Activated T-helper 1 cell treated with anti-CD3 and anti-CD28 coated beads, Interleukin-2, amount 50 U/mL, for 16 hours (primary cell): ENCODE measurements around the gene PSMD13.

Experiments used
- DNase-seq, 2 donors: peaks; one replicate each; pipeline ENCODE4 v3.0.0-alpha.2; 2020; ENCODE audit warnings: low read depth in 1 of 2, low spot score in 1 of 2

PSMD13 gene

GRCh38 chr11:285894-286220 lies 49.1 kb downstream of the PSMD13 start:
- DNase-seq, result no peak

- peak in 1 of 2 donors; percentile 48 for DNase-seq
Measured at GRCh38 chr11:286977-287820, 50.4 kb downstream of the PSMD13 start.

DNA sequence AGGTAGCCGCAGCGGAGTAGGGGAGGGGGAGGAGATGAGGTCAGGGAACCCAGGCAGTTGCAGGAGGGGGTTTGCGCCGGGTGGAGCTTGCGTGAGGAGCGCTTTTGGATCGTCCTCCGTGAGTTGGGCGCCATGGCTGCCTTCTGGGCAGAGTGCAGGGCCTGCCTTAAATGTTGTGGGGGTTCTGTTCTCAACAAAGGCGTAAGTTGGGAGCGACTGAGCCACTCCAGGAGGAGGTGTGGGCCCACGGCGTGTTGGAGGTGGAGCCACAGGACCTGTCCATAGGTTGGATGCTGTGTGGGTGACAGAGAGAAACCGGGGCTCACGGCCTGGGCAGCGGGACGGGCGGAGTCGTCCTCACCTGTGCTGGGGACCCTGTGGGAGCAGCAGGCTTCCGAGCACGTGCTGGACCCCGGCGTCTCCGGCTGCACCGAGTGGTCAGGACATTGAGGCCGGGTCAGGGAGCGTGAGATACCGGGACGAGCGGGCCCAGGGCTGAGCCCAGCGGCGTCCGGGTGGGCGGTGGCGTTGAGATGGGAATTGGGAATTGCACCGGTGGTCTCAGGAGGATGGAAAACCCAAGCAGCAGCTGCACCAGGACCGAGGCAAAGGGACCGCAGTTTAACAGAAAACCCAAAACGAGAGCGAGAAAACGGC lies 51.2 kb downstream of the PSMD13 start:
- DNase-seq, result no peak

- DNase-seq, result peak; percentile 20 to 49
Measured at GRCh38 chr11:288478-289397, 52.0 kb downstream of the PSMD13 start, which contains the start of gene PGGHG. PGGHG (plus strand) TSS chr11:289126; CDS start chr11:289817, 691 bp downstream.

- no peak for DNase-seq
Measured at GRCh38 chr11:289398-289711, 52.6 kb downstream of the PSMD13 start.

DNA sequence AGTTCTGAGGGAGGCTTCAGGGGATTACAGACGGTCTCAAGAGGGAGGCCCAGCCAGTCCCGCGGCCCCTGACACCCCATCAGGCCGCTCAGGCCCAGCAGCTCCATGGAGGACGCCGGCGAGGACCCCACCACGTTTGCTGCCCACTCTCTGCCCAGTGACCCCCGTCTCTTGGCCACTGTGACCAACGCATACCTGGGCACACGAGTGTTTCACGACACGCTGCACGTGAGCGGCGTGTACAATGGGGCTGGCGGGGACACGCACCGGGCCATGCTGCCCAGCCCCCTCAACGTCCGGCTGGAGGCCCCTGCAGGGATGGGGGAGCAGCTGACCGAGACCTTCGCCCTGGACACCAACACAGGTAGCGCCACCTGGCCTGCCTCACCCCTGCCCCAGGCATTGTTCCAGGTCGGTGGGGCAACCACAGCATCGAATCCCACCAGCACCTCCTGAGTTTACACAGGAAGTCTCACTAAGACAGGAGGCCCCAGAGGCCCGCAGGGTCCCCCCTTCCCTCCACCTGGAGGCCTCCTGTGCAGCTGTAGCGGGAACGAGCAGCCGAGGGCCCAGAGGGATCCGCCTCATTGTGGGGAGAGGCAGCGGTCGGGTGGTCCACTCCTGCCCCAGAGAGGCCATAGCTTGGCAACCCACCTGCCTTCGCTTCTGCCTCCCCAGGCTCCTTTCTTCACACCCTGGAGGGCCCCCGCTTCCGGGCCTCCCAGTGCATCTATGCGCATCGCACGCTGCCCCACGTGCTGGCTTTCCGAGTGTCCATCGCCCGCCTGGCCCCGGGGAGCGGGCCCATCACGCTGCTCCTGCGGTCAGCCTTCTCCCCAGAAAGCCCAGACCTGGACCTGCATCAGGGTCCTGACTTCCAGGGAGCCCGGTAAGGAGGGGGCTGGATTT lies 53.2 kb downstream of the PSMD13 start:
- DNase-seq, result peak in 1 of 2 donors; percentile 3

- DNase-seq, result no peak
Measured at GRCh38 chr11:290621-291231, 54.0 kb downstream of the PSMD13 start.

GRCh38 chr11:291281-292210 lies 54.8 kb downstream of the PSMD13 start:
- DNase-seq, result no peak

DNA sequence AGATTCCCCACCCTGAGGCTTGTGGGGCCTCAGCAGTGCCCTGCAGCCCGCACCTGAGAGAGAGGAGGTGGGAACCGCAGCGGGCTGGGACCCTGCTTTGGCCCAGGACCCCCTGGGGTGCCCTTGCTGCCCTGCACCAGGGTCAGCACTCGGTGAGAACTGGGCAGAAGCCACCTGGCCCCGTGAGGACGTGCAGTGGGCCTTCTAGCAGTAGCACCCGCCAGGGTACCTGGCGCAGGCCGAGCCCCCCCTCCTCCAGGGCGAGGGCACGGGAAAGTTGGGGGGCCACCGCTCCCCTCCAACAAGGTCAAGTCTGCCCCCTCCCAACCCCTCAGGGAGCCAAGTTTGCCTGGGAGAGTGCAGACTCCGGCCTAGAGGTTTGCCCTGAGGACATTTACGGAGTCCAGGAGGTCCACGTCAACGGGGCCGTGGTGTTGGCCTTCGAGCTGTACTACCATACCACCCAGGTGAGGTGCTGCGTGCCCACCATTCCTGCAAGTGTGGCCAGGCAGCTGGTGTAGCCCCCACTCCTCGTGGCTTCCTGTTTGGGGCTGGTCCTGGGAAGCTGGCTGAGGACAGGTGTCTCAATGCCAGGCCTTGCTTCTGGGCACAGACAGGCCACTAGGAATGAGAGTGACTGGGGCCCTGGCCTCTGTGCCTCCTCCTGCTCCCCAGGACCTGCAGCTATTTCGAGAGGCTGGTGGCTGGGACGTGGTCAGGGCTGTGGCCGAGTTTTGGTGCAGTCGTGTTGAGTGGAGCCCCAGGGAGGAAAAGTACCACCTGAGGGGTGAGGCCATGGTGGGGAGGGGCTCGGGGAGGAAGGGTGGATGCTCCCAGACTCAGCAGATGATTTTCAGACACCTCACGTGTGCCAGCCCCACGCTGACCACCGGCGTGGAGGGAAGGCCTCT lies 55.7 kb downstream of the PSMD13 start:
- no peak for DNase-seq

DNA sequence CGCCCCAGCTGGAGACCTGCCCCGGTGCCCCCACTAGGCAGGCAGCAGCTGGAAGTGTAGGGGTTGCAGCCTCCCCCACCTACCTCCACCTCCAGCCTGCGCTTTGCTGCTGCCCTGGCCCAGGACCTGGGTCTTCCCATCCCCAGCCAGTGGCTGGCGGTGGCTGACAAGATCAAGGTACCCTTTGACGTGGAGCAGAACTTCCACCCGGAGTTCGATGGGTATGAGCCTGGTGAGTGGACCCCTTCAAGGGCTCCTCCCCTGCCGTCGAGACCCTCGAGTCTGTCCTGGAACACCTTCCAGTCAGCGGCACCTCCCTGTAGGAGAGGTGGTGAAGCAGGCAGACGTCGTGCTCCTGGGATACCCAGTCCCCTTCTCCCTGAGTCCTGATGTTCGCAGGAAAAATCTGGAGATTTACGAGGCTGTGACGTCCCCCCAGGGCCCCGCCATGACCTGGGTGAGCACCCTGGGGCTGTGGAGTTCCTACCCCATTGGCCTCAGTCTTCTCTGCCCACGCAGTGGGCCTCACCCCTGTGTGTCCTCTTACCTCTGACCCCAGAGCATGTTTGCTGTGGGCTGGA lies 56.6 kb downstream of the PSMD13 start:
- DNase-seq, result no peak

DNA sequence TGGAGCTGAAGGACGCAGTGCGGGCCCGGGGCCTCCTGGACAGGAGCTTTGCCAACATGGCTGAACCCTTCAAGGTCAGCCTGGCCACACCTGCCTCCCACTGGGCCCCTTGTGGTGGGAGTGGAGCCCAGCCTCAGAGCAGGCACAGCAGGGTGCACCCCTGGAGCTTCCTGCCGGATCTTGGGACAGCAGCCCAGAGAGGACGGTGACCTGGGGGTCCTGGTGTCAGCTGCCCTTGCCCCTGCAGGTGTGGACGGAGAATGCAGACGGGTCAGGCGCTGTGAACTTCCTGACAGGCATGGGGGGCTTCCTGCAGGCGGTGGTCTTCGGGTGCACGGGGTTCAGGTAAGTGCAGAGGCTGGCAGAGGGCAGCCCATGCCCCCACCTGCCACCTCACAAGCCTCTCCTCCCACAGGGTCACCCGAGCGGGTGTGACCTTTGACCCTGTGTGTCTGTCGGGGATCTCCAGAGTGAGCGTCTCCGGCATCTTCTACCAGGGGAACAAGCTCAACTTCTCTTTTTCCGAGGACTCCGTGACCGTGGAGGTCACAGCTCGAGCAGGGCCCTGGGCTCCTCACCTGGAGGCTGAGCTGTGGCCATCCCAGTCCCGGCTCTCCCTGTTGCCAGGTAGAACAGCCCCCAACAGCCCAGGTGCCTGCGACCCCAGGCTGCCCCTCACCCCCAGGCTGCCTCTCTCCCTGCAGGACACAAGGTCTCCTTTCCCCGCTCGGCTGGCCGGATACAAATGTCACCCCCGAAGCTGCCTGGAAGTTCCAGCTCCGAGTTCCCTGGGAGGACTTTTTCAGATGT lies 57.3 kb downstream of the PSMD13 start:
- no peak for DNase-seq

DNA sequence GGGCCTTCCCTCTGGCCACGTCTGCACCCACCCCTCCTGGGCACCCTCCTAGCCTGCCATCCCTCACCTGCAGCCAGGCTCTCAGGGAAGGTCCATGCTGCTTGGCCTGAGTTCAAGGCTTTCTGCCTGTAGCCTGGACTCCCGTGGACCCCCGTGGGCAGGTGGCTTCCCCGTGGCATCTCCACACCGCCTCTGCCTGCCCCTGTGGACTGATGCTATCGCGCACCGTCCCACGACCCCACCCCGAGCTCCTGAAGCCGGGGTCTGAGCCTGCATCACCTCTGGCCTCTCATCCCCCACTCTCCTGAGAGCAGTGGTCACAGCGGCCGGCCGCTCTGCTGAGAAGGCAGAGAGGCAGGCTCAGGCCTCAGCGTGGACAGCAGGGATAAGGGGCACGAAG lies 58.0 kb downstream of the PSMD13 start:
- DNase-seq, result no peak

GRCh38 chr11:295351-296170 lies 58.8 kb downstream of the PSMD13 start:
- DNase-seq, result peak in 1 of 2 donors; percentile 2

DNA sequence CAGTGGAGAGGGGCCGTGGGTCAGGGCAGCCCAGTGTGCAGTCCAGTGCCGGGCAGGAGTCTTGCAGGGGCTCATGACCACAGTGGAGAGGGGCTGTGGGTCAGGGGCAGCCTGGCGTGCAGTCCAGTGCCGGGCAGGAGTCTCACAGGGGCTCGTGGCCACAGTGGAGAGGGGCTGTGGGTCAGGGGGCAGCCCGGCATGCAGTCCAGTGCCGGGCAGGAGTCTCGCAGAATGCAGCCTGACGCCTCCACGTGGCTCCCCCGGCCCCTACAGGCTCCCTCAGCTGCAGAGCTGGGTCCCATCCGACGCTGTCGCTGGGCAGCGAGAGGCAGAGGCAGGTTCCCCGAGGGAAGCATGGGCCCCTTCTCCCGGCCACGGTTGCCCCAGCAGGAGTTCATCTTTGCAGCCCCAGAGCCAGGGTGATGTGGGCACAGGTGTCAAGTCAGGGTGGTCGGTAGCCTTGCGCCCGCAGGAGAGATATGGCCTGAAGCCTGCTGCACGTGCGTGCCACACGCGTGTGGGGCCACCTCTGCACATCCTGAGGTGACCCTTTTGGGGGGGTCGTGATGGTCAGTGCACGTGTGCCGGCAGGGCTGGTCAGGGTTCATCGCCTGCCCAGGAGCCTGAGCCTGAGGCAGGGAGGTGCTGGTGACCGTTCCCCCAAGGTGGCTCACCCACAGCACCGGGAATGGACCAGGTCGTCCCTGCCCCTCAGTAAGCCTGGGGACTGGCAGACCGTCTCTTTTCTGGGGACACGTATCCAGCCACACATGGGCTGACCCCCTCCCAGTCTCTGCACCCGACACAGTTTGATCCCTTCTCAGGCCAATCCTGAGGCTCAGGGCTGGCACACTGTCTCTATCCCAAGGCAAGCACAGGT lies 59.6 kb downstream of the PSMD13 start:
- DNase-seq, result peak in 1 of 2 donors; percentile 3

- peak in 1 of 2 donors; percentile 1 for DNase-seq
Measured at GRCh38 chr11:297051-297585, 60.3 kb downstream of the PSMD13 start.
